Measurements from ENCODE around the gene VPS29. TPM values are rescaled to one million over a fixed set of nuclear protein-coding genes. Genes with fewer than 3 reads are reported as not detected.

The VPS29 gene
- total and polyA plus RNA-seq, 2 of the 8 experiments (the other 6 are each of a cell fraction or from before 2014, with no cell fraction given): 59.0 to 74.6 TPM

- no peak overlapping the region for H2AK5ac ChIP-seq (ENCODE audit: low read depth, low read length)
- H4K5ac ChIP-seq (ENCODE audit: insufficient read length, low read depth, low read length): no peak overlapping the region
- no peaks in the 10 kb centered on the region for H3K79me1 ChIP-seq (ENCODE audit: low read depth, low read length)
- no peak overlapping the region for H3K4me3 ChIP-seq (ENCODE audit: extremely low read depth in 1 of 4, insufficient read depth in 2 of 4, low read depth in 3 of 4, low read length in 4 of 4)
- H3K18ac ChIP-seq (ENCODE audit: extremely low read depth, low read length): no peak overlapping the region
- H3K9me3 ChIP-seq (ENCODE audit: insufficient read depth in 2 of 2, low read depth in 1 of 2, low read length in 1 of 2): no peaks in the 10 kb centered on the region
- H3K4ac ChIP-seq (replicated peaks; ENCODE audit: insufficient read length, low read depth, low read length): no peak overlapping the region
- FAIRE-seq (no peak), DNase-seq (ENCODE audit: low read depth in 1 of 2, low spot score in 2 of 2) (no peak)
- H3K9ac ChIP-seq (replicated peaks in 1 of 4; ENCODE audit: extremely low read depth in 1 of 4, low read depth in 3 of 4, low read length in 3 of 4): no peak overlapping the region
- no peak overlapping the region for H4K91ac ChIP-seq (replicated peaks; ENCODE audit: insufficient read length, low read length)
- peaks cover 0 to under 1% of the 10 kb centered on the region in 2 experiments for H4K20me1 ChIP-seq (replicated peaks in 1 of 2; ENCODE audit: control insufficient read depth in 1 of 2, insufficient read depth in 2 of 2, low read length in 2 of 2)
- H3K23me2 ChIP-seq (ENCODE audit: low read depth, low read length): no peaks in the 10 kb centered on the region
- no peak overlapping the region for H3K14ac ChIP-seq (ENCODE audit: insufficient read length)
- H2BK5ac ChIP-seq (ENCODE audit: low read depth, low read length): no peak overlapping the region
- POLR2A ChIA-PET (ENCODE audit: partially characterized antibody): interaction anchor here (0.5 to 7.2 kb wide), 5 partner anchors 9 to 75 kb away, joined by 3 to 57 read pairs (median 3); partner anchors contain the start of genes FAM216A and GPN3
- H2BK15ac ChIP-seq (ENCODE audit: low read length): no peak overlapping the region
- CTCF ChIA-PET (ENCODE audit: partially characterized antibody): interaction anchor here (0.9 to 7.9 kb wide), 3 partner anchors 12 to 147 kb away, joined by 3 to 69 read pairs (median 67); partner anchors contain the start of genes FAM216A and GPN3
- no peak overlapping the region for H3K23ac ChIP-seq (ENCODE audit: insufficient read length)
- peaks cover 0 to 4% of the 10 kb centered on the region in 2 experiments; a peak in 2 of 4 replicates for H3K79me2 ChIP-seq (ENCODE audit: control insufficient read depth in 1 of 2, insufficient read depth in 2 of 2, low read length in 2 of 2)
- no peak overlapping the region for H2AFZ ChIP-seq (ENCODE audit: low read length)
- H2BK20ac ChIP-seq (ENCODE audit: low read length): no peak overlapping the region
- H3K27me3 ChIP-seq (replicated peaks in 1 of 4; ENCODE audit: control insufficient read depth in 3 of 4, extremely low read depth in 1 of 4, insufficient read depth in 3 of 4, low read length in 3 of 4): no peaks in the 10 kb centered on the region
- peaks cover 0 to 3% (median 0%) of the 10 kb centered on the region in 4 experiments; a peak in 1 of 7 replicates for H3K4me1 ChIP-seq (replicated peaks in 1 of 4; ENCODE audit: control insufficient read depth in 3 of 4, insufficient read depth in 4 of 4, low read length in 3 of 4)
- no peak overlapping the region for H4K8ac ChIP-seq (ENCODE audit: extremely low read depth, insufficient read depth, low read length)
- H2BK12ac ChIP-seq (ENCODE audit: low read depth, low read length): no peak overlapping the region
- no peak overlapping the region for H3K27ac ChIP-seq (ENCODE audit: low read depth, low read length)
- H3K4me2 ChIP-seq (ENCODE audit: insufficient read depth in 1 of 2, low read depth in 2 of 2, low read length in 2 of 2): no peak overlapping the region
- no peak overlapping the region for H2BK120ac ChIP-seq (replicated peaks; ENCODE audit: low read depth, low read length)
- 95% methylated on average over 4 of the region's 4 CpGs; no CpG with 5 or more reads in 1 of the 2 experiments for WGBS, 2 experiments (ENCODE audit: extremely low coverage in 1 of 2, insufficient coverage in 1 of 2, insufficient read length in 1 of 2, insufficient replicate concordance in 2 of 2, low coverage in 1 of 2, low lambda C conversion rate in 2 of 2, missing lambda C conversion rate in 1 of 2)
- H3K36me3 ChIP-seq (ENCODE audit: control insufficient read depth in 2 of 4, insufficient read depth in 4 of 4, low read length in 3 of 4): peaks cover 0 to 49% (median 19%) of the 10 kb centered on the region in 4 experiments; a peak in 5 of 8 replicates
- H3K56ac ChIP-seq (replicated peaks; ENCODE audit: insufficient read length, low read depth, low read length): no peak overlapping the region
Measured at GRCh38 chr12:110453569-110454296, 48.2 kb downstream of the VPS29 start.
